Neural progenitor cell (in vitro differentiated cells): ENCODE data around the gene AMN. TPM values are rescaled to one million over a fixed set of nuclear protein-coding genes. Genes with fewer than 3 reads are reported as not detected.

Source experiments
- DNase-seq: peaks from one replicate; pipeline ENCODE4 v3.0.0-alpha.2; 2016; ENCODE audit warnings: low spot score
- H2AFZ ChIP-seq: fragments of 200-600 bp; sonication (generic); replicated peaks from 2 replicates; pipeline ENCODE4 v1.6.1; 2016; ENCODE audit warnings: antibody characterized with exemption
- H3F3A ChIP-seq: fragments of 200-600 bp; sonication (generic); 2 replicates; pipeline ENCODE4 v1.6.1; 2016; ENCODE audit warnings: antibody characterized with exemption, low read depth
- H3K27ac ChIP-seq: fragments of 200-600 bp; sonication (generic); 2 replicates; pipeline ENCODE4 v1.5.1; 2016; ENCODE audit warnings: mild to moderate bottlenecking
- H3K27me3 ChIP-seq: fragments of 200-600 bp; sonication (generic); 2 replicates; pipeline ENCODE4 v1.6.1; 2016; ENCODE audit warnings: mild to moderate bottlenecking, moderate library complexity
- H3K36me3 ChIP-seq: fragments of 200-600 bp; sonication (generic); 2 replicates; pipeline ENCODE4 v1.5.1; 2016
- H3K4me1 ChIP-seq: fragments of 200-600 bp; sonication (generic); 2 replicates; pipeline ENCODE4 v1.6.1; 2016; ENCODE audit warnings: mixed run types
- H3K4me2 ChIP-seq: fragments of 200-600 bp; sonication (generic); 2 replicates; pipeline ENCODE4 v1.6.1; 2016
- H3K4me3 ChIP-seq: fragments of 200-600 bp; sonication (generic); 2 replicates; pipeline ENCODE4 v1.5.1; 2016
- H3K79me2 ChIP-seq: fragments of 200-600 bp; sonication (generic); 2 replicates; pipeline ENCODE4 v1.6.1; 2016; ENCODE audit warnings: low read depth
- H3K9ac ChIP-seq: fragments of 200-600 bp; sonication (generic); 2 replicates; pipeline ENCODE4 v1.6.1; 2016
- H3K9me3 ChIP-seq: fragments of 200-600 bp; sonication (generic); 2 replicates; pipeline ENCODE4 v1.5.1; 2016; ENCODE audit warnings: low read depth
- H4K20me1 ChIP-seq: fragments of 200-600 bp; sonication (generic); 2 replicates; pipeline ENCODE4 v1.6.1; 2016; ENCODE audit warnings: low read depth
- H3K27ac Mint-ChIP-seq: 3 replicates; pipeline ENCODE4 v1.8.0; 2021; ENCODE audit warnings: mixed read lengths
- H3K27me3 Mint-ChIP-seq: 2 replicates; pipeline ENCODE4 v1.8.0; 2022; ENCODE audit warnings: low read depth, mild to moderate bottlenecking, inconsistent platforms, moderate library complexity, mixed read lengths; ENCODE audit not compliant: insufficient read depth
- H3K36me3 Mint-ChIP-seq: 3 replicates; pipeline ENCODE4 v1.8.0; 2021; ENCODE audit warnings: mixed read lengths
- H3K4me1 Mint-ChIP-seq: 3 replicates; pipeline ENCODE4 v1.8.0; 2021; ENCODE audit warnings: mixed read lengths
- H3K4me3 Mint-ChIP-seq: 3 replicates; pipeline ENCODE4 v1.8.0; 2021; ENCODE audit warnings: mild to moderate bottlenecking, moderate library complexity, mixed read lengths
- H3K9me3 Mint-ChIP-seq: 3 replicates; pipeline ENCODE4 v1.8.0; 2020; ENCODE audit warnings: mixed read lengths
- CTCF ChIP-seq: fragments of 200-600 bp; sonication (generic); IDR thresholded peaks from 2 replicates; pipeline ENCODE4 v1.5.1; 2017; ENCODE audit warnings: antibody characterized with exemption, mild to moderate bottlenecking
- EZH2 ChIP-seq: fragments of 200-600 bp; sonication (generic); IDR thresholded peaks from 2 replicates; pipeline ENCODE4 v1.6.1; 2017; ENCODE audit warnings: antibody characterized with exemption, mild to moderate bottlenecking, moderate library complexity
- EZH2phosphoT487 ChIP-seq: fragments of 200-600 bp; sonication (generic); IDR thresholded peaks from 2 replicates; pipeline ENCODE4 v1.6.1; 2017; ENCODE audit warnings: antibody characterized with exemption
- total RNA-seq: library from RNA; depleted of rRNA; stranded (reverse); fragments of >200 nt; gene quantifications from 2 replicates; pipeline ENCODE4 v1.2.3, GENCODE V29; 2015; ENCODE audit warnings: low replicate concordance

Gene AMN
- total RNA-seq, 1 donor from 2014 or later = not detected

GRCh38 chr14:102951799-102952198 lies 29.3 kb downstream of the AMN start:
- Histone ChIP-seq H3K9ac (no peak overlapping the region), H3K4me2 (no peak overlapping the region), H4K20me1 (peaks cover 17% of the 10 kb centered on the region), H3K4me3 (no peak overlapping the region), H3K4me1 (peaks cover 9% of the 10 kb centered on the region), H3F3A (peaks cover 9% of the 10 kb centered on the region), H3K27me3 (no peaks in the 10 kb centered on the region), H2AFZ (no peak overlapping the region), H3K9me3 (no peaks in the 10 kb centered on the region), H3K36me3 (no peaks in the 10 kb centered on the region), H3K27ac (no peak overlapping the region), H3K79me2 (no peaks in the 10 kb centered on the region)
- no peak for TF ChIP-seq EZH2phosphoT487
- TF ChIP-seq CTCF = no peak
- no peak for TF ChIP-seq EZH2
- no peaks in the 10 kb centered on the region for H3K9me3 Mint-ChIP-seq
- H3K4me3 Mint-ChIP-seq = no peak overlapping the region
- H3K27ac Mint-ChIP-seq = no peak overlapping the region
- H3K4me1 Mint-ChIP-seq = peaks cover 6% of the 10 kb centered on the region
- H3K36me3 Mint-ChIP-seq = peaks cover 31% of the 10 kb centered on the region
- no peak for DNase-seq
- peaks cover 2% of the 10 kb centered on the region for H3K27me3 Mint-ChIP-seq

- H3K4me3 ChIP-seq = no peak overlapping the region
- H3K4me2 ChIP-seq = no peak overlapping the region
- H3K4me3 Mint-ChIP-seq = no peak overlapping the region
- no peak overlapping the region for H3K27ac Mint-ChIP-seq
- no peak overlapping the region for H3K27ac ChIP-seq
- H2AFZ ChIP-seq = no peak overlapping the region
- peaks cover 2% of the 10 kb centered on the region for H3K27me3 Mint-ChIP-seq
- no peak for TF ChIP-seq CTCF
- no peak for TF ChIP-seq EZH2
- no peak for TF ChIP-seq EZH2phosphoT487
- DNase-seq = no peak
- H3K9me3 ChIP-seq = no peaks in the 10 kb centered on the region
- peaks cover 9% of the 10 kb centered on the region for H3F3A ChIP-seq
- no peaks in the 10 kb centered on the region for H3K79me2 ChIP-seq
- H3K36me3 ChIP-seq = no peaks in the 10 kb centered on the region
- no peaks in the 10 kb centered on the region for H3K27me3 ChIP-seq
- peaks cover 30% of the 10 kb centered on the region for H3K36me3 Mint-ChIP-seq
- H4K20me1 ChIP-seq = peaks cover 17% of the 10 kb centered on the region
- H3K9me3 Mint-ChIP-seq = no peaks in the 10 kb centered on the region
- no peak overlapping the region for H3K9ac ChIP-seq
- H3K4me1 Mint-ChIP-seq = peaks cover 6% of the 10 kb centered on the region
- H3K4me1 ChIP-seq = peaks cover 9% of the 10 kb centered on the region
Measured at GRCh38 chr14:102952276-102952675, 29.8 kb downstream of the AMN start.

GRCh38 chr14:102953100-102953499 lies 30.6 kb downstream of the AMN start:
- Histone ChIP-seq H3K9ac (no peak overlapping the region), H3K4me3 (no peak overlapping the region), H3K4me2 (no peak overlapping the region), H3F3A (peaks cover 9% of the 10 kb centered on the region), H3K9me3 (no peaks in the 10 kb centered on the region), H3K79me2 (no peaks in the 10 kb centered on the region), H3K27ac (no peak overlapping the region), H3K36me3 (no peaks in the 10 kb centered on the region), H2AFZ (no peak overlapping the region), H3K27me3 (no peaks in the 10 kb centered on the region), H3K4me1 (peaks cover 9% of the 10 kb centered on the region), H4K20me1 (peaks cover 17% of the 10 kb centered on the region)
- no peaks in the 10 kb centered on the region for H3K9me3 Mint-ChIP-seq
- peaks cover 2% of the 10 kb centered on the region for H3K27me3 Mint-ChIP-seq
- no peak for TF ChIP-seq EZH2phosphoT487
- TF ChIP-seq CTCF = no peak
- TF ChIP-seq EZH2 = no peak
- H3K27ac Mint-ChIP-seq = no peak overlapping the region
- peaks cover 35% of the 10 kb centered on the region for H3K36me3 Mint-ChIP-seq
- no peak for DNase-seq
- H3K4me3 Mint-ChIP-seq = no peak overlapping the region
- peaks cover 6% of the 10 kb centered on the region for H3K4me1 Mint-ChIP-seq
